ENCODE measurements around the gene WFDC11. TPM values are rescaled to one million over a fixed set of nuclear protein-coding genes. Genes with fewer than 3 reads are reported as not detected.

The WFDC11 gene
- polyA plus RNA-seq, 6 donors from 2014 or later: not detected

DNA sequence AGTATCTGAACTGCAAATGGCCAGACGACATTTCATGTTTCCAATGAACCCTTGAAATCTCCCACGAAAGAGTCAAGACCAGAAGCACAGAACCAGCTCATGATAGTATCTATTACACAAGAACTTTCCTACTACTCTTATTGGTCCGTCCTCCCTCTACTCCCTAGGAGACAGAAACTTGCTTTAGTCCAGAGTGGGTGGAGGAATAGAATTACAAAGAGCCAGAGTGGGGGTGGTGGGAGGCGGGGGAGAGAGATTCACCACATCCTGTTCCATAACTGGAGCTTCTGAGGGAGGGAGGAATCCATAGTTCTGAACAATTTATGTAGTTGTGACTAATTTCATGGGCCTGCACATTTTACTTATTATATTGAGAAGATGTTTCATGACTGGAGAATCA, 59.0 kb downstream of the WFDC11 start:
- Mint-ChIP-seq H3K36me3 (peaks cover 10 to 13% of the 10 kb centered on the region in 2 donors), H3K27me3 (peaks cover 53 to 77% (median 65%) of the 10 kb centered on the region in 3 donors), H3K4me3 (no peak overlapping the region), H3K27ac (no peak overlapping the region), H3K4me1 (no peaks in the 10 kb centered on the region), H3K9me3 (peaks cover 5 to 21% (median 13%) of the 10 kb centered on the region in 7 donors)
- no peak for ATAC-seq (ENCODE audit: low read depth in 2 of 2)
- DNase-seq: no peak

DNA sequence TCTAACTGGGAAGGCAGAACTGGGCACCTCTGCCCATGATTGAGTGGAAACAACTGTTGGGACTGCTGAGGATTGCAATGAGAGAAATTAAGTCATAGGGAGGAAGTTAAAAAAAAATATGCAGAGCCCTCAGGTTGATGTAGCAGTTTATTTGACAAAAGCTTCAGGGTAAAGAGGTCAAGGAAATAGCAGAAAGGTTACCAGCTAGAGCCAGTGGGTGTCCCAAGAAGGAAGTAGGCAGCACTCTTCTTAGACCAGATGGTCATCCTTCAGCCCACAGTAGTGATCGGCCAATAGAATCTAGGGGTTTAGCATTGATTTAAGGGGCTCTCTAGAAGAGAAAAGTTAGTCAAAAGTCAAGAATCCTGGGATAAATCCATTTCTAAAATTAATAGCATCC, 62.2 kb downstream of the WFDC11 start:
- Mint-ChIP-seq H3K36me3 (peaks cover 13% of the 10 kb centered on the region in 2 donors), H3K4me1 (no peaks in the 10 kb centered on the region), H3K27me3 (peaks cover 37 to 62% (median 59%) of the 10 kb centered on the region in 3 donors)

More for the DNA sequence above, 62.2 kb downstream of the WFDC11 start:
- Mint-ChIP-seq H3K9me3 (peaks cover 5 to 37% (median 20%) of the 10 kb centered on the region in 7 donors), H3K27ac (no peak overlapping the region), H3K4me3 (no peak overlapping the region)
- no peak for ATAC-seq (ENCODE audit: low read depth in 2 of 2)
- no peak for DNase-seq

Other genes with a start within 250 kb of the WFDC11 start
- gene WFDC2, start 200.5 kb downstream of the WFDC11 start, polyA plus RNA-seq (ENCODE audit: low read depth in 6 of 6): not detected
- gene SPINT3, start 154.6 kb downstream of the WFDC11 start, polyA plus RNA-seq (ENCODE audit: low read depth in 6 of 6): not detected
- gene WFDC6, start 130.8 kb downstream of the WFDC11 start, polyA plus RNA-seq (ENCODE audit: low read depth in 6 of 6): not detected
- gene EPPIN, start 122.8 kb downstream of the WFDC11 start, polyA plus RNA-seq (ENCODE audit: low read depth in 6 of 6): not detected
- gene WFDC8, start 91.0 kb downstream of the WFDC11 start, polyA plus RNA-seq (ENCODE audit: low read depth in 6 of 6): not detected
- not detected for gene WFDC10A, start 40.5 kb downstream of the WFDC11 start, polyA plus RNA-seq (ENCODE audit: low read depth in 6 of 6)
- gene WFDC9, start 39.0 kb downstream of the WFDC11 start, polyA plus RNA-seq (ENCODE audit: low read depth in 6 of 6): not detected
- gene WFDC13, start 31.8 kb upstream of the WFDC11 start, polyA plus RNA-seq (ENCODE audit: low read depth in 6 of 6): not detected
- gene WFDC10B, start 34.8 kb upstream of the WFDC11 start, polyA plus RNA-seq (ENCODE audit: low read depth in 6 of 6): not detected
- not detected for gene SPINT4, start 52.1 kb upstream of the WFDC11 start, polyA plus RNA-seq (ENCODE audit: low read depth in 6 of 6)
- gene WFDC3, start 121.6 kb upstream of the WFDC11 start, polyA plus RNA-seq (ENCODE audit: low read depth in 6 of 6): not detected
- gene DNTTIP1, start 121.7 kb upstream of the WFDC11 start, polyA plus RNA-seq (ENCODE audit: low read depth in 6 of 6): 10 to 100 TPM; 27.9 to 44.5 (median 37.7) TPM
- gene UBE2C, start 142.4 kb upstream of the WFDC11 start, polyA plus RNA-seq (ENCODE audit: low read depth in 6 of 6): under 1 TPM in 1 of 6 donors, not detected in 5; 0.53 TPM
- gene TNNC2, start 157.1 kb upstream of the WFDC11 start, polyA plus RNA-seq (ENCODE audit: low read depth in 6 of 6): 1 to 10 TPM in 1 of 6 donors, under 1 TPM in 2, not detected in 3; 0.64 to 1.2 (median 0.69) TPM
- 1 to 10 TPM in 3 of 6 donors, under 1 TPM in 2, not detected in 1; 0.45 to 1.9 (median 1.1) TPM for gene SNX21, start 163.6 kb upstream of the WFDC11 start, polyA plus RNA-seq (ENCODE audit: low read depth in 6 of 6)
- gene ACOT8, start 187.2 kb upstream of the WFDC11 start, polyA plus RNA-seq (ENCODE audit: low read depth in 6 of 6): 10 to 100 TPM; 35.4 to 46.7 (median 38.7) TPM
- gene ZSWIM3, start 187.4 kb upstream of the WFDC11 start, polyA plus RNA-seq (ENCODE audit: low read depth in 6 of 6): 1 to 10 TPM in 5 of 6 donors, not detected in 1; 1.3 to 2.9 (median 1.8) TPM
- 10 to 100 TPM in 1 of 6 donors, 1 to 10 TPM in 4, not detected in 1; 3.0 to 11.6 (median 4.7) TPM for gene ZSWIM1, start 211.0 kb upstream of the WFDC11 start, polyA plus RNA-seq (ENCODE audit: low read depth in 6 of 6)
- not detected for gene SPATA25, start 217.4 kb upstream of the WFDC11 start, polyA plus RNA-seq (ENCODE audit: low read depth in 6 of 6)
- gene NEURL2, start 221.0 kb upstream of the WFDC11 start, polyA plus RNA-seq (ENCODE audit: low read depth in 6 of 6): 1 to 10 TPM in 3 of 6 donors, under 1 TPM in 2, not detected in 1; 0.69 to 2.4 (median 1.1) TPM
- gene CTSA, start 221.1 kb upstream of the WFDC11 start, polyA plus RNA-seq (ENCODE audit: low read depth in 6 of 6): 10 to 100 TPM; 28.6 to 46.5 (median 42.3) TPM
- 10 to 100 TPM in 1 of 6 donors, 1 to 10 TPM in 4, under 1 TPM in 1; 0.66 to 10.2 (median 5.1) TPM for gene PLTP, start 241.9 kb upstream of the WFDC11 start, polyA plus RNA-seq (ENCODE audit: low read depth in 6 of 6)